Activated T-cell treated with anti-CD3 and anti-CD28 coated beads for 4 hours (primary cell): Measurements from ENCODE around the gene NINJ2.

Source experiments
- DNase-seq: peaks from one replicate; pipeline ENCODE4 v3.0.0-alpha.2; 2020

The NINJ2 gene

DNA sequence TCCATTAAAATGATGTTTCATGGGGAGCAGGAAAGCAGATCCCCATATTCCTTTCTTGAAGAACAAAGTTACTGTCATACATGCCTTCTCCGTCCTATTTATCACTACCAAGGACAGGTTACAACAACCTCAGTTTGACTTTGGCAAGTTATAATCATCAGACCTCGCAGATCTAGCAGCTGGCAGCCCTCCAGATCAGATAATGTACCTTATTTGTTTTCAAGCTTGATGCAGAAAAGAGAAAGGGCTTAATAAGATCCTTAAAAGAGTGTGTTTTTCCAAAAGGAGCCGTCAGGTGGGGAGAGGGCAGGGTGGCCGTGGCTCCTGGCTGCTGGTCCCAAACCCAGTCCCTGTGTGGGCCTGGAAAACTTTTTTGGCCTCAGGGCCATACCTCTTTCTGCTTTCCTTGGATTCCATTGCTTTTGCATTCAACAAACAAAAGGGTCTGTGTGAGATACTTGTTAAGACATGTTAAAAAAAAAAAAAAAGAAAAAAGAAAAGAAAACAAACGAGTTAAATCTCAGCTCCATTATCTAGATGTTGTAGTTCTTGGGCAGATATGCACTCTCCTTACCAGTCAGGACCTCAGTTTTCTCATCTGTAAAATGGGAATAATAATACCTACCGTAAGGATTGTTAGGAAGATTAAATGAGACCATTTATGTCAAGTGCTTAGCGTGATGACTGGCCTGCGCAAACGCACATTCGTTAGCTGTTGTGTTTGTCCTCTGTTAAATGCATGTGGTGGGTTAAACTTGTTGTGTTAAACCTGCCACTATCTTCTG is 138.9 kb downstream of the NINJ2 start:
- DNase-seq, result no peak

DNA sequence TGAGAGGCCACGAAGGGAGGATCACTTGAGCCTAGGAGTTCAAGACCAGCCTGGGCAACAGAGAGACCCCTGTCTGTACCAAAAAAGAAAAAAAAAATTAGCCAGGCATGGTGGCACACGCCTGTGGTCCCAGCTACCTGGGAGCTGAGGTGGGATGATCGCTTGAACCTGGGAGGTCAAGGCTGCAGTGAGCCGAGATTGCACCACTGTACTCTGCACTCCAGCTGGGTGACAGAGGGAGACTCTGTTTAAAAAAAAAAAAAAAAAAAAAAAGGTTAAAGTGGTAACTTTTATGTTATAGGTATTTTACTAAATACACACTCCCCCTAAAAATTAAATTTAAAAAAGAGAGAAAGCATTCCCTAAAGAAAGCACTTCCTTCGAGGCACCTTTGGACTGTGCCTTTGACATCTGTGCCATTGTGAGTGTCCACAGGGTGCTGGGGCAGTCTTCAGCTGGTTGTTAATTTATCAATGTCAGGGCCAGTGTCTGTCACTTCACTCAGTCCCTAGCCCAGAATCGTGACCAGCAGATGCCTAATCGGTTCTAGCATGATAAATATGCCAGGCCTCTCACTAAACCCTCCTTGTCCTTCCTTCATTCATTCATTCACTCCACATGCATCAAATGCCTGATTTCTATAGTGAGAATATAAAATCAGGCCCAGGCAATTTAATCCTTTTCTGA is 140.4 kb downstream of the NINJ2 start:
- DNase-seq, result no peak

DNA sequence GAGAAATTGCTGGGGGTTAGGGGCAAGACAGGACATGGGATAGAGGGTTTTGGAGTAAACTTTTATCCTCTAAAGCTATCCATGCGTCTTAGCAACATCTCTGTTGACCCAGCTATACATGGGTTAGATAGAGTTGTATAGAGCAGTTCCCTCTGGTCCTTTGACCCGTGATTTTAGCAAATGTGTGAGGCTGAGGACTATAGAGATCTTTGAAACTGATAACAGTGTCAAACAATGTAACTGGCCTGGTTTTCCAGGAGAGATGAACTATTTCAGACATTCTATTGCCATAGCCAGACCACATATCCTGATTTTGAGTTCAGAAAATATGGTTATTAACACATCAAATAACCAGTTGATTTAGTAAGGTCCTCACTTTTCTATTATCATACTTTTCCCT is 143.1 kb downstream of the NINJ2 start:
- no peak for DNase-seq

DNA sequence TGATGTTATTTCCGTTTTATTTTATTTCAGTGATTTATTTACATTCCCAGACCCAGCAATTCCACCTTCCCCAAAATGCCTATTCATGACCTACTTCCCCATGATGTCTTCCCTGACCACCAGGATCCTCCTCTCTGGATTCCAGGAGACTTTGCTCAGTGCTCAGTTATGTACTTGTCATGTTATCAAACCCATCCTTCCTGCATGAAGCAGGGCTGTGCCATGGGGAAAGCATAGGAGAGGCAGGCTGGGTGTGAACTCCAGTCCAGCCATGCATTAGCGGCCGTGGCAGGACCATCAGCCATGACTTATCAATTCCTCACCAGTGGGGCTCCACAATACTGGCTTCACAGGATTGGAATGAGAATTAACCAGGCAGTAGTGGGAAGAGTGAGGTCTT is 145.7 kb downstream of the NINJ2 start:
- DNase-seq, result no peak
